AG08395 (cell line): ENCODE data around the gene NFATC4.

Source experiments
- DNase-seq: peaks from one replicate; pipeline ENCODE4 v3.0.0; 2012; ENCODE audit warnings: mixed read lengths, low spot score

Gene NFATC4

DNA sequence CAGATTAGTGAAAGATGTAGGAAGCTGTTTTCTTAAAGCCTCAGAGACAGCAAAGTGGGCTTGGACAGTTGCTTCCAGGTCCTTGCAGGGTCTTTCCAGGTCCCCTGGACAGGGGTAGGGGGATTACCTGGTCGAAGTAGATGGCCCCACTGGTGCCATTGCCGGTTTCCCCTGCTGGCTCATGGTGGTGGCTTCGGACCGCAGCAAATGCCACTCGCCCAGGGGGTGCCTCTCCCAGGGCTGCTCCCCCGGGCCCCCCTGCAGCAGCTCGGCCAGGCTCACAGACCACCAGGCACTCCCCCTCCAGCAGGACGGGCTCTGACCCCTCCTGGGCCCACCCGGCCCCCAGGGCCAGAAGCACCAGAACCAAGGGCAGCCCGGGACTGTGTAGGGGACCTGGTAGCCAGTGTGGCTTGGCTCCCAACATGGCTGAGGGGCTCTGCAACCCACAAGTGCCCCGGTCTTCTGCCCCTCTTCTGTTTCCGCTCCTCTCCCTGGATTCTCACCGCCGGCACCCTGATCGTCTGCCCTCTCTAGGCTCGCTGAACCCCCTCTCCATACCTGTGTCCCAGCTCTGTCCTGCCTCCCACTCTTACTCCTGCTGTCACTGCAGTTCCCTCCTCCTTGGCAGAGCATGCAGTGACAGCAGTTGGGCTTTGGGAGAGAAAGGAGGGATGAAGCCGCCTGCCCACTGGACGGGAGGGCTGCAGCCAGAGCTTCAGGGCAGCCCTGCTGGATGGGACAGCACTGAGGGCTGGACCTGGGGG lies 60.8 kb downstream of the NFATC4 start:
- no peak for DNase-seq
